ENCODE results near the gene CMSS1.

Gene CMSS1

GRCh38 chr3:99909714-99910495, 92.2 kb downstream of the CMSS1 start:
- peak; percentile 62; the same call in 2 of the 3 replicates for ATAC-seq
- TF ChIP-seq PATZ1 (CRISPR knock-in tag; IDR thresholded peaks at IDR 0.05; ENCODE audit: borderline replicate concordance) (no peak), CSDC2 (CRISPR knock-in tag; IDR thresholded peaks at IDR 0.05) (no peak), PPARA (CRISPR knock-in tag; IDR thresholded peaks at IDR 0.05; ENCODE audit: borderline replicate concordance) (no peak), ARNTL (CRISPR knock-in tag; IDR thresholded peaks at IDR 0.05; ENCODE audit: borderline replicate concordance, low read depth) (no peak), OSR1 (CRISPR knock-in tag; IDR thresholded peaks at IDR 0.05) (no peak), TSHZ2 (CRISPR knock-in tag; IDR thresholded peaks at IDR 0.05) (no peak), TCF4 (CRISPR knock-in tag; IDR thresholded peaks at IDR 0.05; ENCODE audit: borderline replicate concordance) (no peak), TOX (CRISPR knock-in tag; IDR thresholded peaks at IDR 0.05; ENCODE audit: borderline replicate concordance) (no peak), GLIS3 (CRISPR knock-in tag; IDR thresholded peaks at IDR 0.05) (no peak), ISL1 (CRISPR knock-in tag; IDR thresholded peaks at IDR 0.05) (no peak), ESRRG (CRISPR knock-in tag; IDR thresholded peaks at IDR 0.05) (no peak), ZFP3 (CRISPR knock-in tag; IDR thresholded peaks at IDR 0.05) (no peak), CREB5 (CRISPR knock-in tag; IDR thresholded peaks at IDR 0.05; ENCODE audit: low read depth) (no peak), ZNF70 (CRISPR knock-in tag; IDR thresholded peaks at IDR 0.05) (no peak)

- ATAC-seq = no peak
- TF ChIP-seq GLIS3 (CRISPR knock-in tag; IDR thresholded peaks at IDR 0.05) (no peak), ZFP3 (CRISPR knock-in tag; IDR thresholded peaks at IDR 0.05) (no peak), PATZ1 (CRISPR knock-in tag; IDR thresholded peaks at IDR 0.05; ENCODE audit: borderline replicate concordance) (no peak), PPARA (CRISPR knock-in tag; IDR thresholded peaks at IDR 0.05; ENCODE audit: borderline replicate concordance) (no peak), RARB (CRISPR knock-in tag; IDR thresholded peaks at IDR 0.05) (no peak), POU6F1 (CRISPR knock-in tag; IDR thresholded peaks at IDR 0.05; ENCODE audit: borderline replicate concordance, low read depth) (no peak), ZNF565 (CRISPR knock-in tag; conservative IDR thresholded peaks at IDR 0.05; ENCODE audit: low read depth) (no peak), ZNF70 (CRISPR knock-in tag; IDR thresholded peaks at IDR 0.05) (no peak), OSR1 (CRISPR knock-in tag; IDR thresholded peaks at IDR 0.05) (no peak), TOX (CRISPR knock-in tag; IDR thresholded peaks at IDR 0.05; ENCODE audit: borderline replicate concordance) (no peak), BACH2 (CRISPR knock-in tag; IDR thresholded peaks at IDR 0.05; ENCODE audit: borderline replicate concordance) (no peak), ZC3H10 (CRISPR knock-in tag; IDR thresholded peaks at IDR 0.05) (no peak)
Measured at GRCh38 chr3:99910752-99911290, 93.2 kb downstream of the CMSS1 start.

Measured in SK-N-SH treated with all-trans-retinoic acid at 6 μM for 48 hours (cell line).